ENCODE measurements around the gene NSL1. TPM values are rescaled to one million over a fixed set of nuclear protein-coding genes. Genes with fewer than 3 reads are reported as not detected.

NSL1 gene
- total and polyA plus RNA-seq, 2 donors (not counting 1 experiment from before 2014, with no cell fraction given) = 20.5 to 45.9 TPM

GRCh38 chr1:212792396-212792908, 875 bp upstream of the NSL1 start:
- peaks cover 3% of the 10 kb centered on the region for H3K9me3 Mint-ChIP-seq (ENCODE audit: insufficient read depth)
- Histone ChIP-seq H3K4me2 (replicated peaks; ENCODE audit: low read depth, low read length, poor library complexity, severe bottlenecking) (peak overlapping the region; percentile 85), H3K4me1 (ENCODE audit: control insufficient read depth in 2 of 2, insufficient read depth in 2 of 2, low read length in 2 of 2) (peaks cover 43 to 64% of the 10 kb centered on the region in 2 donors), H3K27me3 (replicated peaks in 1 of 4; ENCODE audit: control extremely low read depth in 1 of 4, control insufficient read depth in 3 of 4, insufficient read depth in 4 of 4, low read length in 3 of 4) (no peaks in the 10 kb centered on the region), H3K4me3 (ENCODE audit: control extremely low read depth in 1 of 5, extremely low read depth in 1 of 5, insufficient read depth in 1 of 5, low read depth in 2 of 5, low read length in 4 of 5) (peak overlapping the region; percentile 77 to 93 (median 83)), H3K36me3 (replicated peaks in 1 of 2; ENCODE audit: control extremely low read depth in 1 of 2, control insufficient read depth in 1 of 2, extremely low read depth in 1 of 2, insufficient read depth in 2 of 2, low read length in 1 of 2) (peaks cover 3 to 12% of the 10 kb centered on the region in 2 experiments), H3K9me3 (ENCODE audit: control extremely low read depth in 1 of 3, control insufficient read depth in 2 of 3, insufficient read depth in 1 of 3, low read length in 2 of 3) (no peaks in the 10 kb centered on the region), H3K27ac (ENCODE audit: low read length in 2 of 2) (peak overlapping the region; percentile 91 to 92), H2AFZ (ENCODE audit: insufficient read depth, low read depth, low read length, poor library complexity, severe bottlenecking) (peak overlapping the region; percentile 95), H3K9ac (ENCODE audit: low read length) (peak overlapping the region; percentile 82), H4K20me1 (ENCODE audit: control insufficient read depth, insufficient read depth, low read length, poor library complexity, severe bottlenecking) (peaks cover 9% of the 10 kb centered on the region), H3K79me2 (ENCODE audit: control insufficient read depth, insufficient read depth, low read length) (peaks cover 58% of the 10 kb centered on the region)
- POLR2A ChIA-PET = interaction anchor here (0.6 to 0.7 kb wide), 2 partner anchors 90 to 757 kb away, joined by 3 to 6 read pairs; partner anchors contain the start of gene DTL
- WGBS (ENCODE audit: insufficient coverage) = 0% methylated on average over 4 of the region's 16 CpGs
- ATAC-seq (ENCODE audit: low read depth) = no peak
- peaks cover 50% of the 10 kb centered on the region for H3K4me1 Mint-ChIP-seq
- peak overlapping the region; percentile 93 for H3K4me3 Mint-ChIP-seq
- peak overlapping the region; percentile 93 for H3K27ac Mint-ChIP-seq
- TF ChIP-seq CTCF (IDR thresholded peaks at IDR 0.05) (no peak), EZH2 (IDR thresholded peaks at IDR 0.05; ENCODE audit: borderline replicate concordance, insufficient read depth, low read depth, low read length, poor library complexity, severe bottlenecking) (no peak)
- peak; percentile 12 for DNase-seq
- intact Hi-C loops (cut with micrococcal nuclease) = loop anchor here (5.0 kb wide), 4 partner anchors 40 to 1535 kb away; partner anchors contain the start of genes ATF3, DTL, INTS7 and RCOR3
- no peaks in the 10 kb centered on the region for H3K27me3 Mint-ChIP-seq
- CTCF ChIA-PET = interaction anchor here (1.0 to 5.8 kb wide), 4 partner anchors 10 to 127 kb away, joined by 3 to 20 read pairs (median 4); no protein-coding TSS in a partner anchor

GRCh38 chr1:212791261-212791675, 309 bp downstream of the NSL1 start:
- TF ChIP-seq CTCF (IDR thresholded peaks at IDR 0.05) (no peak), EZH2 (IDR thresholded peaks at IDR 0.05; ENCODE audit: borderline replicate concordance, insufficient read depth, low read depth, low read length, poor library complexity, severe bottlenecking) (no peak)
- DNase-seq (no peak), ATAC-seq (ENCODE audit: low read depth) (peak; percentile 22)
- peak overlapping the region; percentile 77 to 93 (median 83) for H3K4me3 ChIP-seq (ENCODE audit: control extremely low read depth in 1 of 5, extremely low read depth in 1 of 5, insufficient read depth in 1 of 5, low read depth in 2 of 5, low read length in 4 of 5)
- intact Hi-C loops (cut with micrococcal nuclease) = loop anchor here (1.0 to 5.0 kb wide), 10 partner anchors 39 to 1534 kb away; partner anchors contain the start of genes ANGEL2, ATF3, DTL and FLVCR1
- H3K9me3 Mint-ChIP-seq (ENCODE audit: insufficient read depth) = peaks cover 3% of the 10 kb centered on the region
- H3K27me3 Mint-ChIP-seq = no peaks in the 10 kb centered on the region
- peak overlapping the region; percentile 93 for H3K4me3 Mint-ChIP-seq
- POLR2A ChIA-PET = interaction anchor here (0.7 to 1.3 kb wide), 3 partner anchors 41 to 232 kb away, joined by 3 read pairs; partner anchors contain the start of gene ATF3
- WGBS (ENCODE audit: insufficient coverage) = 0% methylated on average over 18 of the region's 22 CpGs
- H3K79me2 ChIP-seq (ENCODE audit: control insufficient read depth, insufficient read depth, low read length) = peaks cover 68% of the 10 kb centered on the region
- peaks cover 35 to 56% of the 10 kb centered on the region in 2 donors for H3K4me1 ChIP-seq (ENCODE audit: control insufficient read depth in 2 of 2, insufficient read depth in 2 of 2, low read length in 2 of 2)
- H3K27ac ChIP-seq (ENCODE audit: low read length in 2 of 2) = peak overlapping the region; percentile 91 to 92
- H3K4me1 Mint-ChIP-seq = peaks cover 45% of the 10 kb centered on the region
- peaks cover 9% of the 10 kb centered on the region for H4K20me1 ChIP-seq (ENCODE audit: control insufficient read depth, insufficient read depth, low read length, poor library complexity, severe bottlenecking)
- H3K4me2 ChIP-seq (replicated peaks; ENCODE audit: low read depth, low read length, poor library complexity, severe bottlenecking) = peak overlapping the region; percentile 85
- H3K36me3 ChIP-seq (replicated peaks in 1 of 2; ENCODE audit: control extremely low read depth in 1 of 2, control insufficient read depth in 1 of 2, extremely low read depth in 1 of 2, insufficient read depth in 2 of 2, low read length in 1 of 2) = peaks cover 3 to 9% of the 10 kb centered on the region in 2 experiments
- H2AFZ ChIP-seq (ENCODE audit: insufficient read depth, low read depth, low read length, poor library complexity, severe bottlenecking) = peak overlapping the region; percentile 95
- CTCF ChIA-PET = interaction anchor here (0.6 to 5.8 kb wide), 8 partner anchors 9 to 314 kb away, joined by 3 to 20 read pairs (median 4); partner anchors contain the start of gene RPS6KC1
- no peaks in the 10 kb centered on the region for H3K27me3 ChIP-seq (replicated peaks in 1 of 4; ENCODE audit: control extremely low read depth in 1 of 4, control insufficient read depth in 3 of 4, insufficient read depth in 4 of 4, low read length in 3 of 4)
- H3K9ac ChIP-seq (ENCODE audit: low read length) = peak overlapping the region; percentile 82
- H3K9me3 ChIP-seq (ENCODE audit: control extremely low read depth in 1 of 3, control insufficient read depth in 2 of 3, insufficient read depth in 1 of 3, low read length in 2 of 3) = no peaks in the 10 kb centered on the region
- peak overlapping the region; percentile 93 for H3K27ac Mint-ChIP-seq

All from B cell (primary cell).